GM12878 (cell line): Measurements from ENCODE around the gene MEGF6.
"Not testable (repeated sequence)": the region's sequence is repeated elsewhere in the genome, so short reads cannot be mapped to it uniquely, and the experiment has no call there.

Experiments used
- FOXM1 ChIP-seq: IDR thresholded peaks from 2 replicates; pipeline ENCODE4 v1.6.1; 2012; ENCODE audit warnings: low read depth, mild to moderate bottlenecking, inconsistent platforms, low read length, moderate library complexity
- HDAC2 ChIP-seq: fragments of 200-600 bp; sonication (generic); IDR thresholded peaks from 2 replicates; pipeline ENCODE4 v1.6.1; 2017
- HDAC6 ChIP-seq: fragments of 200-600 bp; sonication (generic); IDR thresholded peaks from one replicate; pipeline ENCODE4 v1.8.0; 2017; ENCODE audit warnings: antibody characterized with exemption; ENCODE audit not compliant: unreplicated experiment
- JUND ChIP-seq: IDR thresholded peaks from 2 replicates; pipeline ENCODE4 v1.6.1; 2012; ENCODE audit warnings: low read depth, mild to moderate bottlenecking, low read length, improper control_type of control experiment, moderate library complexity
- MEF2B ChIP-seq: fragments of 450-650 bp; IDR thresholded peaks from 2 replicates; pipeline ENCODE4 v1.6.1; 2018; ENCODE audit warnings: mild to moderate bottlenecking, moderate library complexity; ENCODE audit not compliant: partially characterized antibody, poor library complexity, severe bottlenecking
- NFIC ChIP-seq: IDR thresholded peaks from 2 replicates; pipeline ENCODE4 v1.6.1; 2012; ENCODE audit warnings: low read depth, mild to moderate bottlenecking, inconsistent platforms, low read length, moderate library complexity
- NRF1 ChIP-seq: conservative IDR thresholded peaks from 2 replicates; pipeline ENCODE4 v1.6.1; 2011; ENCODE audit warnings: mild to moderate bottlenecking, low read depth, low read length, improper control_type of control experiment
- SREBF2 ChIP-seq: IDR thresholded peaks from 2 replicates; pipeline ENCODE4 v1.6.1; 2012; ENCODE audit warnings: mild to moderate bottlenecking, low read length
- TAF1 ChIP-seq: IDR thresholded peaks from 2 replicates; pipeline ENCODE4 v1.6.1; 2011; ENCODE audit warnings: mild to moderate bottlenecking, low read depth, low read length, borderline replicate concordance
- TCF12 ChIP-seq: IDR thresholded peaks from 2 replicates; pipeline ENCODE4 v1.6.1; 2011; ENCODE audit warnings: low read depth, mild to moderate bottlenecking, low read length
- ZSCAN29 ChIP-seq: fragments of 450-650 bp; IDR thresholded peaks from 2 replicates; pipeline ENCODE4 v1.6.1; 2017; ENCODE audit warnings: mild to moderate bottlenecking, moderate library complexity
- TF ChIP-seq, protein P1 (sequence below), 3 experiments: IDR thresholded peaks in 2 of 3; conservative IDR thresholded peaks in 1 of 3; 2 replicates each; pipeline ENCODE4 v1.5.1; 2011; ENCODE audit warnings: low read depth in 3 of 3, low read length in 3 of 3, mild to moderate bottlenecking in 3 of 3, control low read depth in 2 of 3, moderate library complexity in 2 of 3, inconsistent platforms in 1 of 3, mixed read lengths in 1 of 3; ENCODE audit not compliant: control insufficient read depth in 2 of 3, insufficient read depth in 1 of 3; ENCODE audit errors: extremely low read depth in 1 of 3
- TF ChIP-seq, protein P2 (sequence below): fragments of 450-650 bp; IDR thresholded peaks from 2 replicates; pipeline ENCODE4 v1.6.1; 2016; ENCODE audit warnings: mild to moderate bottlenecking
- TF ChIP-seq, protein P3 (sequence below): fragments of 450-650 bp; IDR thresholded peaks from 2 replicates; pipeline ENCODE4 v1.6.1; 2014; ENCODE audit warnings: mild to moderate bottlenecking

DNA sequence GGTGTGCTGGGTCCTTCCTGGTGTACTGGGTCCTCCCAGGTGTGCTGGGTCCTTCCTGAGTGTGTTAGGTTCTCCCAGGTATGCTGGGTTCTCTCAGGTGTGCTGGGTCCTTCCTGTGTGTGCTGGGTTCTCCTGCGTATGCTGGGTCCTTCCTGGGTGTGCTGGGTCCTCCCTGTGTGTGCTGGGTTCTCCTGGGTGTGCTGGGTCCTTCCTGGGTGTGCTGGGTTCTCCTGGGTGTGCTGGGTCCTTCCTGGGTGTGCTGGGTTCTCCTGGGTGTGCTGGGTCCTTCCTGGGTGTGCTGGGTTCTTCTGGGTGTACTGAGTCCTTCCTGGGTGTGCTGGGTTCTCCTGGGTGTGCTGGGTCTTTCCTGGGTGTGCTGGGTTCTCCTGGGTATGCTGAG is 38.7 kb downstream of the MEGF6 start:
- TF ChIP-seq ZSCAN29, HDAC6, HDAC2, NFIC, FOXM1, TCF12, NRF1, MEF2B, TAF1, JUND, SREBF2: not testable (repeated sequence)
- TF ChIP-seq, protein P1, sequence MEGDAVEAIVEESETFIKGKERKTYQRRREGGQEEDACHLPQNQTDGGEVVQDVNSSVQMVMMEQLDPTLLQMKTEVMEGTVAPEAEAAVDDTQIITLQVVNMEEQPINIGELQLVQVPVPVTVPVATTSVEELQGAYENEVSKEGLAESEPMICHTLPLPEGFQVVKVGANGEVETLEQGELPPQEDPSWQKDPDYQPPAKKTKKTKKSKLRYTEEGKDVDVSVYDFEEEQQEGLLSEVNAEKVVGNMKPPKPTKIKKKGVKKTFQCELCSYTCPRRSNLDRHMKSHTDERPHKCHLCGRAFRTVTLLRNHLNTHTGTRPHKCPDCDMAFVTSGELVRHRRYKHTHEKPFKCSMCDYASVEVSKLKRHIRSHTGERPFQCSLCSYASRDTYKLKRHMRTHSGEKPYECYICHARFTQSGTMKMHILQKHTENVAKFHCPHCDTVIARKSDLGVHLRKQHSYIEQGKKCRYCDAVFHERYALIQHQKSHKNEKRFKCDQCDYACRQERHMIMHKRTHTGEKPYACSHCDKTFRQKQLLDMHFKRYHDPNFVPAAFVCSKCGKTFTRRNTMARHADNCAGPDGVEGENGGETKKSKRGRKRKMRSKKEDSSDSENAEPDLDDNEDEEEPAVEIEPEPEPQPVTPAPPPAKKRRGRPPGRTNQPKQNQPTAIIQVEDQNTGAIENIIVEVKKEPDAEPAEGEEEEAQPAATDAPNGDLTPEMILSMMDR (IDR thresholded peaks at IDR 0.05 in 2 of 3, conservative IDR thresholded peaks at IDR 0.05 in 1 of 3; ENCODE audit: control insufficient read depth in 2 of 3, extremely low read depth in 1 of 3, insufficient read depth in 1 of 3, low read depth in 3 of 3, low read length in 3 of 3): not testable (repeated sequence)
- TF ChIP-seq, protein P2, sequence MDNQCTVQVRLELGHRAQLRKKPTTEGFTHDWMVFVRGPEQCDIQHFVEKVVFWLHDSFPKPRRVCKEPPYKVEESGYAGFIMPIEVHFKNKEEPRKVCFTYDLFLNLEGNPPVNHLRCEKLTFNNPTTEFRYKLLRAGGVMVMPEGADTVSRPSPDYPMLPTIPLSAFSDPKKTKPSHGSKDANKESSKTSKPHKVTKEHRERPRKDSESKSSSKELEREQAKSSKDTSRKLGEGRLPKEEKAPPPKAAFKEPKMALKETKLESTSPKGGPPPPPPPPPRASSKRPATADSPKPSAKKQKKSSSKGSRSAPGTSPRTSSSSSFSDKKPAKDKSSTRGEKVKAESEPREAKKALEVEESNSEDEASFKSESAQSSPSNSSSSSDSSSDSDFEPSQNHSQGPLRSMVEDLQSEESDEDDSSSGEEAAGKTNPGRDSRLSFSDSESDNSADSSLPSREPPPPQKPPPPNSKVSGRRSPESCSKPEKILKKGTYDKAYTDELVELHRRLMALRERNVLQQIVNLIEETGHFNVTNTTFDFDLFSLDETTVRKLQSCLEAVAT: not testable (repeated sequence)
- TF ChIP-seq, protein P3, sequence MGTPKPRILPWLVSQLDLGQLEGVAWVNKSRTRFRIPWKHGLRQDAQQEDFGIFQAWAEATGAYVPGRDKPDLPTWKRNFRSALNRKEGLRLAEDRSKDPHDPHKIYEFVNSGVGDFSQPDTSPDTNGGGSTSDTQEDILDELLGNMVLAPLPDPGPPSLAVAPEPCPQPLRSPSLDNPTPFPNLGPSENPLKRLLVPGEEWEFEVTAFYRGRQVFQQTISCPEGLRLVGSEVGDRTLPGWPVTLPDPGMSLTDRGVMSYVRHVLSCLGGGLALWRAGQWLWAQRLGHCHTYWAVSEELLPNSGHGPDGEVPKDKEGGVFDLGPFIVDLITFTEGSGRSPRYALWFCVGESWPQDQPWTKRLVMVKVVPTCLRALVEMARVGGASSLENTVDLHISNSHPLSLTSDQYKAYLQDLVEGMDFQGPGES: not testable (repeated sequence)
